GM19239 (cell line): ENCODE results near the gene FBXO7.
A peak's percentile ranks its signal among the peaks of the same experiment; 100 is the strongest.

Source experiments
- DNase-seq: peaks from one replicate; pipeline ENCODE4 v3.0.0; 2011; ENCODE audit warnings: low spot score; ENCODE audit not compliant: insufficient read length
- FAIRE-seq: peaks from 2 replicates; lab custom pipeline; 2011; peaks lifted over from hg19 to GRCh38; lab: Jason Lieb, UNC

Gene FBXO7

DNA sequence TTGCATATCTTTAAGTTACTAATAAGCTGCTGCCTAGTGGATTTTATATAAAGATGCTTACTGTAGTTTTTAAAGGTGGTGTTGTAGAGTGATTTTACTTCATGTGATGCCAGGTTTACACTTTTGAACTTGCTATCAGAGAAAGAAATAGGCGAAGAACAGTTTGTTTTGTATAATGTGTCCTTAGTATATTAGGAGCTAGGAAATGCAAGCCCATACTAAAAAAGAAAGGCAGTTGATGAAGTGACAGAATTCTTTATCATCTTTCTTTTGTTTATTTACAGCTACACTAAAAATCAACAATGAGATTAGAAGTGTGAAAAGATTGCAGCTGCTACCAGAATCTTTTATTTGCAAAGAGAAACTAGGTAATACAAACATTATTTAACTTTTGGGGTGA lies 12.8 kb downstream of the FBXO7 start:
- DNase-seq, result no peak
- FAIRE-seq, result peak; percentile 26

DNA sequence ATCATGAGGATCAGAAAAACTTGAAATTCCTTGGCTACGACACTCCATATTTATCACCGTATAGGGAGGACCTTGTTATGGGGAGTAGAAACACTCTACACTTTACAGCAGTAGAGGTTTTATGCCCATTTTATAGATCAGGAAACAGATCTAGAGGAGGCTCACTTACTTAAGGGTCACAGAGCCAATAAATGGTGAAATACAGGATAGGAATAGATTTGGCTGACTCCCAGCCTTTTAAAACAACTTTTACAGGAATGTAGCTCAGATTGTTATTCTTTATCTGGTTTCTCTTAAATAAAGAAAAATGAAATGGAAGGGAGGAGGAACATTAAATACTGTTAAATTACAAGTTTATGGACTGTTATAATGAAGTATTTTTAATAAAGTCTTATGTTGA lies 14.8 kb downstream of the FBXO7 start:
- DNase-seq, result no peak
- no peak for FAIRE-seq

DNA sequence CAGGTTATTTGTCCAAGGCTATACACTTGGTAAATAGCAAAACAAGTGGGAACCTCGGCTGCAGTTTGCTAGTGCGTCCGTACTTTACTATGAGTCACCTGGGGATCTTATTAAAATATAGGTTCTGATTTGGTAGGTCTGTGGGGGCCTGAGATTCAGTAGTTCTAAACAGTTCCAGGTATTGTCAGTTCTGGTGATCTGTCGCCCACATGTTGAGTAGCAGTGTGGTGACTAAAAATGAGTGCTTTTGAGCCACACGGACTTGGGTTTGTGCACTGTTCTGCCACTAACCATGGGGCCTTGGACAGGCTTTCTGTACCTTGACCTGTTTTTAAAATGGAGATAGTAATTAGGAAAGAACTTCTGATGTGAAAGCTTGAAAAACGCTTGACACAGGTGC lies 15.7 kb downstream of the FBXO7 start:
- FAIRE-seq, result no peak

DNA sequence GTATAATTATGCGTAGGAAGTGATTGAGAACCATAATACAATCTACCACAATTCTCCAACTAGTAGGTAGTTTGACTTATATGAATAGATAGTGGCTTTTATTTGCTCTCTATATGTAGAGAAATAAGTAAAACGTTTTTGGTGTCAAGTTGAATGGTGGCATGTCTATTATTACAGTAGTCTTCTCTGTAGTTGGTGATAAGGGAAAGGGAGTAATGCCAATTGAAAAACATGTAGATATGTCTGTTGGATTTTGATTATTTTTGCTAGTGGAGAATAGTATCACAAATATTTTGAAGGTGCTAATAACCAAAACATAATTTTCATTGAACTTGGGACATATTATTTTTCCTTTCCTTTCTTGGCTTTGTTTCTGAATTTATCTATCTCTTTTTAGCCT lies 17.5 kb downstream of the FBXO7 start:
- no peak for FAIRE-seq

More for the DNA sequence above, 15.7 kb downstream of the FBXO7 start:
- no peak for DNase-seq

GRCh38 chr22:32493551-32493950 lies 18.9 kb downstream of the FBXO7 start:
- FAIRE-seq (no peak), DNase-seq (no peak)

More for the DNA sequence above, 17.5 kb downstream of the FBXO7 start:
- no peak for DNase-seq

DNA sequence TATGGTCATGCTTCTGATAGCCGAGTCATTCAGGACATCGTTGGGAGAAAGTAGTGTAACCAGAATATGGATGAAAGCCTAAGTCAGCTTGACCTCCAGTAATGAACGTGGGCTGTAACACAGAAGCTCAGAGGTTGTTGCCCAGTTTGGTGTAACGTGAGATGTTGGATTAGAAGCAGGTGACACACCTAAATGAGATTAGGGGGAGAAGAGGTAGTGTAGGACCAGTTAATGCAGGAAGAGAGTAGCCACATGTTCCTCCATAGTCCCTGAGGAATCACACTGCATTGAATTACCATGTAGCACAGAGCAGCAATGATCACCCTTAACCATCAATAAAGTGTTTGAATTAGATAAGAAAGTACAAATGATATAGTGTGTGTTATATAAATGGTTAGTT lies 20.4 kb downstream of the FBXO7 start:
- DNase-seq (no peak), FAIRE-seq (no peak)

- FAIRE-seq (no peak), DNase-seq (no peak)
Observed at GRCh38 chr22:32499666-32500065, 25.1 kb downstream of the FBXO7 start.

DNA sequence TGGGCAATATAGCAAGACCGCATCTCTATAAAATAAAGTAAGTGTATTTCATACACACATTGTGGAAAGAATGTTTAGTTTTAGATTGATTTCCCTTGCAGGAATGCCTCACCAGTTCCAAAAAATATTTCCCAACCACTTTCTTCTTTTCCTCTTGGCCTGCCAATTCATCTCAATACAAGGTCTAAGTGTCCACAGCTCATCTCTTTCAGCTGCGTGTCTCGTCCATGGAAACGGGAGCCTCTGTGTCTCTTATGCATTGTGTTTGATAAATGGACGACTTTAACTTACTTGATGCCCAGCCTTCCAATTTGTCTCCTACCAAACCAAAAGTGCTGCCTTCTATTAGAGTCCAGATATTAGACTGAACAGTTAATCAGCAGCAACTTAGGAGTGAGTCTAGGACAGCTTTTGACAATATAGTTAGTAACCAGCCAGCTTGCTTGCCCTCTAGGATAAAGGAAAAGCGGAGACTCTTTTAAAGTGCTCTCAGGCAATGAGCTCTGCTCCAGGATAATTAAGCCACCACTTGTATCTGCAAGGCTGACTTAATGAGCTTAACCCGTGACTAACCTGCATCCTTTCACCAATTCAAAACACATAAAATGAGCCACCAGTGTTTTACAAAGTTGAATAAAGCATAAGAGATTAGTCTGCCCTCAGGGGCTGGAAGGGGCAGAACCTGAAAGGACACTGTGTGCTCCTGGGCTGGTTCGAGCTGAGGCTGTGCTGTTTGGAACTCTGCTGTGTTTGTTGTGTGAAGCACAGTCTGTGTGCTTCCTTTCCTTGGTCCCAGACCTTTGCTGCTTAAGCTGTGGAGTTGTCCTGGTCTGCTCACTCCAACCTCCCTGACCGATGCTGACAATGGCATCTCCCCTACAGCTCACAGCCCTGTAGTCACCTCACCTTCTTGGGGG lies 27.5 kb downstream of the FBXO7 start:
- DNase-seq (no peak), FAIRE-seq (no peak)

GRCh38 chr22:32509045-32509444 lies 34.4 kb downstream of the FBXO7 start:
- no peak for DNase-seq
- no peak for FAIRE-seq

DNA sequence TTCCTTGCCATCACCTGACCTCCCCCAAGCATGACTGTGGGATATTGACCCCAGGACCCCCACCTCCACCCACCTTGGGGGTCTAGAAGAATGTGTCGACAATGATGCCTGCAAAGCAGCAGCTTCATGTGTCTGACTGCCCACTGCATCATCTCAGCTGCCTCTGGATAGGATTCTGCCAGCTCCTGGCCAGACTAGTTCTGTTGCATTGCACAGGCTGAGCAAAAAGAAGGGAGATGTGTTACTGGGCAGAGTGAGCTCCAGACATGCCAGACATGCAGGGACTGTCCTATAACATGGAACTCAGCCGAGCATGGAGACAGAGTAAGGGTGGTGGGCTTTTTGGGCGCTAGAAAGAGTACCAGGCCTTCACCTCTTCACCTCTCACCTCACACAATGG lies 36.7 kb downstream of the FBXO7 start:
- FAIRE-seq, result no peak
- no peak for DNase-seq

GRCh38 chr22:32511776-32512175 lies 37.2 kb downstream of the FBXO7 start:
- DNase-seq (no peak), FAIRE-seq (no peak)

GRCh38 chr22:32512267-32512982 lies 37.8 kb downstream of the FBXO7 start:
- FAIRE-seq, result no peak
- DNase-seq, result no peak

- no peak for DNase-seq
- no peak for FAIRE-seq
Observed at GRCh38 chr22:32515084-32515483, 40.5 kb downstream of the FBXO7 start.

DNA sequence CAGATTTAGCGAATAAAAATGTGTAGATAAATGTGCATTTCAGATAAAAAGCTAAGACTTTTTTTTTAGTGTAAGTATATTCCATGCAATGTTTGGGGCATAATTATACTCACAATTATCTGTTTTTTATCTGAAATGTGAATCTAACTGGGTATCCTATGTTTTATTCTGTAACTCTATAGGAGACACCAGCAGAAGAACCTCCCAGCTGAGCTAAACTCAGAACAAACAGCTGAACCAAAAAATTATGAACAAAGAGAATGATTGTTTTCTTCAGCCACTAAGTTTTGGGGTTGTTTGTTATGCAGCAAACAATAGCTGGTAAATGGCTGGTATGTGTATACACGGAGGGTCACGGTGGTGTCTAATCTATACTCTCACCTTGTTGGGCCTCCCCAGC lies 42.9 kb downstream of the FBXO7 start:
- DNase-seq (no peak), FAIRE-seq (no peak)

DNA sequence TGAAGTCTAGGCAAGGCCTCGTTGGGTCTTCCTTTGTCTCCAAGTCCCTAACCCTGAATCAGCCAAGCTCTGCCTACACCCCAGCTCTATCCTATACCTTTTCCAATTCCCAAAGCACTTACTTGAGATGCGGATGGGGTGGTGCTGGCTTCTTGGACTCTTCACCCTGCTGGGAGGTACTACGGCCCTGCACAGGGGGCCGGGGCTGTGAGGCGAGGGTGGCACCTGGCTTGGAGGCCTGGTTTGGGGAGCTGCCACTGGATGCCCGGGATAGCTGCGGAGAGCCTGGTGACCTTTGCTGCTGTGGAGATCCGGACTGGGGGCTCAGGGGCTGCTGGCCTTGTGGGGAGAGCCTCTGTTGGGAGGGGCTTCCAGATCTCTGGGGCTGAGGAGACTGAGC lies 43.3 kb downstream of the FBXO7 start:
- DNase-seq (no peak), FAIRE-seq (no peak)

DNA sequence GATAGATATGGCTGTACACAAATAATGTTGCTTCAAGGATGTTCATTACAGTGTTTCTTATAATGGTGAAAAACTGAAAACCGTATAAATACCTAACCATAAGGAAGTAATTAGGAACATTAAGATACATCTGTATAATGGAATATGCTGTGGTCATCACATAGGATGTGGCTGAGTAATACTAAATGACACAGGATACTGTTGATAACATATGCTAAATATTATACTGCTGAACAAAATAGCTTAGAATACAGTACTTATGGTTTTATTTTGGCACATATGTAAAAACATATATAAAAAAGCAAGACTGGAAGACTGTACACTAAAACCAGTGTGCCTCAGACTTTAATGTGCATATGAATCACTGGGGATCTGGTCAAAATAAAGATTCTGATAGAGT lies 43.8 kb downstream of the FBXO7 start:
- no peak for DNase-seq
- no peak for FAIRE-seq

DNA sequence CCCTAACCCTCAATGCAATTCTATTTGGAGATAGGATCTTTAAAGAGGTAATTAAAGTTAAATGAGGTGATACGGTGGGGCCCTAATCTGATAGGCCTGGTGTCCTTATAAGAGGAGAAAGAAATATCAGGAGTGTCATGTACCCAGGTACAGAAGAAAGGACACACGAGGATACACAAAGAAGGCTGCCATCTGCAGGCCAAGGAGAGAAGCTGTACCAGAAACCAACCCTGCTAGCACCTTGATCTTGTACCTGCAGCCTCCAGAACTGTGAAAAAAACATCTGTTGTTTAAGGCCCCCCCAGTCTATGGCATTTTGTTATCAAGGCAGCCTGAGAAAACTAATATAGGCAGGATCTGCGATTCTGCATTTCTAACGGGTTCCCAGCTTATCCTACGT lies 44.2 kb downstream of the FBXO7 start:
- no peak for FAIRE-seq
- no peak for DNase-seq

DNA sequence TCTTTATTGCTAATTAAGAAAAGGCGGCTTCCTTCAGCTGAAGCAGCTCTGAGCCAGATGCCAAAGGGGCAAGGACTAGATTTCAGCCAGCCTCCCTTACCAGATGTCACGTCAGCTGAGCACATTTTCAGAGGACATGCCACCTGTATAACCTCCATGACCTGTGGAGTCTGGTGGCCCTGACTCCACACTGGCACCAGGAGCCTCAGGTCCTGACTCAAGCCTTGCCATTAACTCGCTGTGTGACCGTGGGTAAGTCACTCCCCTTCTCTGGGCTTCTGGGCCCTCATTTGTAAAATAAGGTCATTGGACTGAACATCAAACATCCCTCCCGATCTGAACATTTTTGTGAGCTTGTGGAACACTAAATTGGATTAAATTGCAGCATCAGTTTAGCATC lies 46.0 kb downstream of the FBXO7 start:
- FAIRE-seq (no peak), DNase-seq (no peak)

DNA sequence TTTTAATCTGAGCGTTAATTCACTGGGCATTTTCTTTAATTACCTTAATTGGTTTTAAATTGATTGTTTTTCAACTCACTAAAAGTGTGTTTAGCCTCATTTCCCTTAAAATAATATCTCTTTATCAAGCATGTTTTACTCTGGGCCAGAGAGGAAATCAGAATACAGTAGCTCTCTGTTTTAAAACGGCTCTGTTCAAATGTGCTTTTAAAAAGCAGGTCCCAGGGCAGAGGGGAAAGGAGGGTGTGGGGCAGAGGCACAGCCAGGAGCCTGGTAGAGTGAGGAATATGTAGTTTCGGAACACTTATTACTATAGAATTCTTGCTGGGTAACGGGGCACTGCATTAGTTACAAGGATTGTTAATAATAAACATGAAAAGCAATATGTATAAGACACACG lies 47.6 kb downstream of the FBXO7 start:
- DNase-seq (no peak), FAIRE-seq (no peak)

- DNase-seq (no peak), FAIRE-seq (no peak)
Observed at GRCh38 chr22:32527756-32528155, 53.1 kb downstream of the FBXO7 start.

DNA sequence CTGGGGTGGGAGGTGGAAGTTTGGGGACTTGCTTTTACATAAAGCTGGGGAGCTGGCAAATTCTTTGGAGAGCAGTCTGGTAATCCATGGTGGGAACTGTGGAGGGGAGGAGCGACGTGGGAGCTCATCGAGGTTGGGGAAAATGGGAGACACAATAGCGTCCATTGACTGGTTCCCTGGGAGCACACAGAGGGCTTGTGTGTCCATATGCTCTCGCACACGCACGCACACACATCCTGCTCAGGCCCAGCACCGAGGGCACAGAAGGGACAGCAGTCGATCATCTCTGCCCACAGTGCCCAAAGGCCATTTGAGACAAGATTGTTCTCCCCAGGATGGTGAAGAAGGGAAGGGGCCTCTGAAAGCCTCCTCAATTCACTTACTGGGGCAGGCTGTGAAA lies 53.7 kb downstream of the FBXO7 start:
- FAIRE-seq (no peak), DNase-seq (no peak)
